Lower leg skin (tissue), 3 donors: Measurements from ENCODE around the gene RPS5.

Experiments
- POLR2A ChIP-seq, 2 donors: fragments of 450-650 bp; IDR thresholded peaks; one replicate each; pipeline ENCODE4 v1.6.1; 2016 to 2017; ENCODE audit warnings: antibody characterized with exemption in 2 of 2, mild to moderate bottlenecking in 1 of 2, moderate library complexity in 1 of 2
- TF ChIP-seq, protein P1 (sequence below), 3 donors: fragments of 450-650 bp; IDR thresholded peaks; one replicate each; pipeline ENCODE4 v1.5.1; 2016; ENCODE audit warnings: antibody characterized with exemption in 3 of 3, mild to moderate bottlenecking in 3 of 3, moderate library complexity in 2 of 3

DNA sequence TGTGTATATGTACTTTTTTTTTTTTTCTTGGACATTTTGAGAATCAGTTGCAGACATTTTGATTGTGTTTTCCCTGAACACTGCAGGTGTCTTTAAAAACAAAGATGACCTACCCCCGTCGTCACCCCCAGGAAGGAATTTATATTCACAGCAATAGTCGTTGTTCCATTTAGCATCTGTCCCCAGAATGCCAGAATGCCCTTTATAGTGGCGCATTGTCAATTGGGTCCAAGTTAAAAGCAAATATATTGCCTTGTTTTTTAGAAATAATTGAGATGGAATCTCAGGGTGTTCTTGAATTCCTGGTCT, 6.6 kb downstream of the RPS5 start:
- TF ChIP-seq POLR2A (IDR thresholded peaks at IDR 0.05), result no peak
- TF ChIP-seq, protein P1, sequence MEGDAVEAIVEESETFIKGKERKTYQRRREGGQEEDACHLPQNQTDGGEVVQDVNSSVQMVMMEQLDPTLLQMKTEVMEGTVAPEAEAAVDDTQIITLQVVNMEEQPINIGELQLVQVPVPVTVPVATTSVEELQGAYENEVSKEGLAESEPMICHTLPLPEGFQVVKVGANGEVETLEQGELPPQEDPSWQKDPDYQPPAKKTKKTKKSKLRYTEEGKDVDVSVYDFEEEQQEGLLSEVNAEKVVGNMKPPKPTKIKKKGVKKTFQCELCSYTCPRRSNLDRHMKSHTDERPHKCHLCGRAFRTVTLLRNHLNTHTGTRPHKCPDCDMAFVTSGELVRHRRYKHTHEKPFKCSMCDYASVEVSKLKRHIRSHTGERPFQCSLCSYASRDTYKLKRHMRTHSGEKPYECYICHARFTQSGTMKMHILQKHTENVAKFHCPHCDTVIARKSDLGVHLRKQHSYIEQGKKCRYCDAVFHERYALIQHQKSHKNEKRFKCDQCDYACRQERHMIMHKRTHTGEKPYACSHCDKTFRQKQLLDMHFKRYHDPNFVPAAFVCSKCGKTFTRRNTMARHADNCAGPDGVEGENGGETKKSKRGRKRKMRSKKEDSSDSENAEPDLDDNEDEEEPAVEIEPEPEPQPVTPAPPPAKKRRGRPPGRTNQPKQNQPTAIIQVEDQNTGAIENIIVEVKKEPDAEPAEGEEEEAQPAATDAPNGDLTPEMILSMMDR (IDR thresholded peaks at IDR 0.05), result no peak
